ENCODE results near the gene RPS21. TPM values are rescaled to one million over a fixed set of nuclear protein-coding genes. Genes with fewer than 3 reads are reported as not detected.

Gene RPS21
- total and polyA plus RNA-seq, 10 of the 15 experiments (the other 5 are each of a cell fraction or from before 2014, with no cell fraction given): 1,474 to 4,987 (median 2,439) TPM

- CTCF ChIA-PET: no interaction called here
- Histone ChIP-seq H3K9me3 (replicated peaks; ENCODE audit: control insufficient read depth, insufficient read depth, low read length) (peaks cover 3% of the 10 kb centered on the region), H3K4me2 (ENCODE audit: control insufficient read depth, insufficient read depth) (no peak overlapping the region), H3K27ac (ENCODE audit: control insufficient read depth, insufficient read depth) (no peak overlapping the region), H4K20me1 (ENCODE audit: control insufficient read depth, insufficient read depth) (no peaks in the 10 kb centered on the region), H3K4me1 (ENCODE audit: control insufficient read depth, insufficient read depth, low read length) (peaks cover 9% of the 10 kb centered on the region), H3K36me3 (ENCODE audit: control insufficient read depth in 2 of 2, insufficient read depth in 2 of 2, low read length in 1 of 2) (no peaks in the 10 kb centered on the region), H3K79me2 (ENCODE audit: control insufficient read depth, insufficient read depth, low read length) (no peaks in the 10 kb centered on the region), H3K4me3 (no peak overlapping the region), H2AFZ (ENCODE audit: control insufficient read depth, low read depth, low read length) (no peak overlapping the region), H3K9ac (ENCODE audit: control insufficient read depth, insufficient read depth, low read length) (no peak overlapping the region), H3K27me3 (replicated peaks in 1 of 2; ENCODE audit: control insufficient read depth in 2 of 2, insufficient read depth in 2 of 2, low read length in 1 of 2) (no peaks in the 10 kb centered on the region)
- FAIRE-seq: no peak
- SMC1A ChIA-PET (ENCODE audit: uncharacterized antibody, unreplicated experiment): no interaction called here
- intact Hi-C loops (cut with micrococcal nuclease; ENCODE audit: unreplicated experiment): loop anchor here (5.0 kb wide), 1 partner anchor 38 kb away; no protein-coding TSS in a partner anchor
- no peak for DNase-seq (ENCODE audit: low read depth, low spot score)
- no TSS peak for BruUV-seq (replicated peaks)
- in situ Hi-C loops (cut with MboI): no loop called here
- WGBS (ENCODE audit: insufficient coverage, insufficient replicate concordance, low lambda C conversion rate, missing lambda C conversion rate): 42% methylated on average over 10 of the region's 10 CpGs
- RAD21 ChIA-PET (ENCODE audit: unreplicated experiment): no interaction called here
- POLR2A ChIA-PET: no interaction called here
- ATAC-seq: no peak
- TF ChIP-seq EGR1 (IDR thresholded peaks at IDR 0.05; ENCODE audit: borderline replicate concordance in 1 of 2, low read depth in 2 of 2, low read length in 2 of 2) (no peak), IKZF1 (conservative IDR thresholded peaks at IDR 0.05) (no peak), CEBPB (IDR thresholded peaks at IDR 0.05; ENCODE audit: borderline replicate concordance in 1 of 2, low read depth in 2 of 2, low read length in 2 of 2) (no peak), NR2F1 (conservative IDR thresholded peaks at IDR 0.05) (no peak), SMARCA5 (IDR thresholded peaks at IDR 0.05) (no peak), CUX1 (IDR thresholded peaks at IDR 0.05; ENCODE audit: insufficient replicate concordance, low read depth, low read length) (no peak), NR2C1 (IDR thresholded peaks at IDR 0.05) (no peak), FOXK2 (IDR thresholded peaks at IDR 0.05) (no peak), BCL3 (IDR thresholded peaks at IDR 0.05; ENCODE audit: borderline replicate concordance, insufficient read depth, low read depth, low read length, poor library complexity, severe bottlenecking) (no peak)
- TF ChIP-seq, protein P1, sequence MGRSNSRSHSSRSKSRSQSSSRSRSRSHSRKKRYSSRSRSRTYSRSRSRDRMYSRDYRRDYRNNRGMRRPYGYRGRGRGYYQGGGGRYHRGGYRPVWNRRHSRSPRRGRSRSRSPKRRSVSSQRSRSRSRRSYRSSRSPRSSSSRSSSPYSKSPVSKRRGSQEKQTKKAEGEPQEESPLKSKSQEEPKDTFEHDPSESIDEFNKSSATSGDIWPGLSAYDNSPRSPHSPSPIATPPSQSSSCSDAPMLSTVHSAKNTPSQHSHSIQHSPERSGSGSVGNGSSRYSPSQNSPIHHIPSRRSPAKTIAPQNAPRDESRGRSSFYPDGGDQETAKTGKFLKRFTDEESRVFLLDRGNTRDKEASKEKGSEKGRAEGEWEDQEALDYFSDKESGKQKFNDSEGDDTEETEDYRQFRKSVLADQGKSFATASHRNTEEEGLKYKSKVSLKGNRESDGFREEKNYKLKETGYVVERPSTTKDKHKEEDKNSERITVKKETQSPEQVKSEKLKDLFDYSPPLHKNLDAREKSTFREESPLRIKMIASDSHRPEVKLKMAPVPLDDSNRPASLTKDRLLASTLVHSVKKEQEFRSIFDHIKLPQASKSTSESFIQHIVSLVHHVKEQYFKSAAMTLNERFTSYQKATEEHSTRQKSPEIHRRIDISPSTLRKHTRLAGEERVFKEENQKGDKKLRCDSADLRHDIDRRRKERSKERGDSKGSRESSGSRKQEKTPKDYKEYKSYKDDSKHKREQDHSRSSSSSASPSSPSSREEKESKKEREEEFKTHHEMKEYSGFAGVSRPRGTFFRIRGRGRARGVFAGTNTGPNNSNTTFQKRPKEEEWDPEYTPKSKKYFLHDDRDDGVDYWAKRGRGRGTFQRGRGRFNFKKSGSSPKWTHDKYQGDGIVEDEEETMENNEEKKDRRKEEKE (IDR thresholded peaks at IDR 0.05): no peak
- TF ChIP-seq, protein P2, sequence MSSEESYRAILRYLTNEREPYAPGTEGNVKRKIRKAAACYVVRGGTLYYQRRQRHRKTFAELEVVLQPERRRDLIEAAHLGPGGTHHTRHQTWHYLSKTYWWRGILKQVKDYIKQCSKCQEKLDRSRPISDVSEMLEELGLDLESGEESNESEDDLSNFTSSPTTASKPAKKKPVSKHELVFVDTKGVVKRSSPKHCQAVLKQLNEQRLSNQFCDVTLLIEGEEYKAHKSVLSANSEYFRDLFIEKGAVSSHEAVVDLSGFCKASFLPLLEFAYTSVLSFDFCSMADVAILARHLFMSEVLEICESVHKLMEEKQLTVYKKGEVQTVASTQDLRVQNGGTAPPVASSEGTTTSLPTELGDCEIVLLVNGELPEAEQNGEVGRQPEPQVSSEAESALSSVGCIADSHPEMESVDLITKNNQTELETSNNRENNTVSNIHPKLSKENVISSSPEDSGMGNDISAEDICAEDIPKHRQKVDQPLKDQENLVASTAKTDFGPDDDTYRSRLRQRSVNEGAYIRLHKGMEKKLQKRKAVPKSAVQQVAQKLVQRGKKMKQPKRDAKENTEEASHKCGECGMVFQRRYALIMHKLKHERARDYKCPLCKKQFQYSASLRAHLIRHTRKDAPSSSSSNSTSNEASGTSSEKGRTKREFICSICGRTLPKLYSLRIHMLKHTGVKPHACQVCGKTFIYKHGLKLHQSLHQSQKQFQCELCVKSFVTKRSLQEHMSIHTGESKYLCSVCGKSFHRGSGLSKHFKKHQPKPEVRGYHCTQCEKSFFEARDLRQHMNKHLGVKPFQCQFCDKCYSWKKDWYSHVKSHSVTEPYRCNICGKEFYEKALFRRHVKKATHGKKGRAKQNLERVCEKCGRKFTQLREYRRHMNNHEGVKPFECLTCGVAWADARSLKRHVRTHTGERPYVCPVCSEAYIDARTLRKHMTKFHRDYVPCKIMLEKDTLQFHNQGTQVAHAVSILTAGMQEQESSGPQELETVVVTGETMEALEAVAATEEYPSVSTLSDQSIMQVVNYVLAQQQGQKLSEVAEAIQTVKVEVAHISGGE (CRISPR knock-in tag; IDR thresholded peaks at IDR 0.05): no peak
Observed at GRCh38 chr20:62344782-62345181, 42.1 kb upstream of the RPS21 start.
